Caco-2 (cell line): Measurements from ENCODE around the gene SPACA9. TPM values are rescaled to one million over a fixed set of nuclear protein-coding genes. Genes with fewer than 3 reads are reported as not detected.

Experiments used
- BruUV-seq: library from RNA; stranded (reverse); fragments of 400-500 nt; replicated peaks from 2 replicates; lab custom pipeline; 2021; lab: Mats Ljungman, UMichigan
- CTCF ChIA-PET: fragments of 300-600 bp; sonication (Branson Sonifier 250); formaldehyde crosslinking; loops from one replicate; lab custom pipeline; 2022; ENCODE audit warnings: antibody characterized with exemption; lab: Charles Lee
- POLR2A ChIA-PET: fragments of 300-600 bp; sonication (Branson Sonifier 250); formaldehyde crosslinking; loops from one replicate; lab custom pipeline; 2022; ENCODE audit warnings: antibody characterized with exemption; lab: Charles Lee
- DNase-seq, 2 experiments: peaks; one replicate each; pipeline versions ENCODE4 v3.0.0 to v3.0.0-alpha.2; 2020 to 2022
- H3K27me3 ChIP-seq: replicated peaks from 2 replicates; pipeline ENCODE4 v1.6.0; 2011; ENCODE audit warnings: low read length; ENCODE audit not compliant: control insufficient read depth, insufficient read depth
- H3K36me3 ChIP-seq: 2 replicates; pipeline ENCODE4 v1.5.1; 2011; ENCODE audit warnings: low read length; ENCODE audit not compliant: control insufficient read depth, insufficient read depth
- H3K4me1 ChIP-seq: fragments of 250-450 bp; sonication (Bioruptor Pico); 2 replicates; pipeline ENCODE4 v1.5.1; 2020; ENCODE audit warnings: mild to moderate bottlenecking
- H3K4me3 ChIP-seq: 2 replicates; pipeline ENCODE4 v1.5.1; 2011; ENCODE audit warnings: low read depth, mild to moderate bottlenecking, control low read depth, low read length
- H3K9me3 ChIP-seq: fragments of 250-450 bp; sonication (Bioruptor Pico); 2 replicates; pipeline ENCODE4 v1.5.1; 2020; ENCODE audit warnings: mild to moderate bottlenecking, moderate library complexity
- H3K27ac Mint-ChIP-seq: one replicate; pipeline ENCODE4 v1.8.0; 2022; ENCODE audit warnings: mixed read lengths; ENCODE audit not compliant: unreplicated experiment
- H3K27me3 Mint-ChIP-seq: one replicate; pipeline ENCODE4 v1.8.0; 2022; ENCODE audit warnings: mixed read lengths; ENCODE audit not compliant: insufficient read depth, unreplicated experiment
- H3K36me3 Mint-ChIP-seq: one replicate; pipeline ENCODE4 v1.8.0; 2022; ENCODE audit warnings: mild to moderate bottlenecking, mixed read lengths; ENCODE audit not compliant: insufficient read depth, unreplicated experiment
- H3K4me1 Mint-ChIP-seq: one replicate; pipeline ENCODE4 v1.8.0; 2022; ENCODE audit warnings: low read depth, mixed read lengths; ENCODE audit not compliant: unreplicated experiment
- H3K4me3 Mint-ChIP-seq: one replicate; pipeline ENCODE4 v1.8.0; 2022; ENCODE audit warnings: mild to moderate bottlenecking, moderate library complexity, mixed read lengths; ENCODE audit not compliant: unreplicated experiment
- H3K9me3 Mint-ChIP-seq: one replicate; pipeline ENCODE4 v1.8.0; 2022; ENCODE audit warnings: mixed read lengths; ENCODE audit not compliant: unreplicated experiment
- intact Hi-C: fragments of 100-400 bp; cut with micrococcal nuclease; formaldehyde crosslinking; loops from one replicate; pipeline ENCODE4 v1.10.0; 2022; ENCODE audit not compliant: unreplicated experiment
- total RNA-seq: library from RNA; stranded (reverse); gene quantifications from 2 replicates; pipeline ENCODE4 v1.2.3, GENCODE V29; 2022
- TF ChIP-seq, protein P1 (sequence below), 2 experiments: fragments of 200-600 bp in 1 of 2; IDR thresholded peaks; 1 replicate in 1 of 2; 2 replicates in 1 of 2; pipeline versions ENCODE4 v1.5.1 to v1.8.0; 2011 to 2022; ENCODE audit warnings: antibody characterized with exemption in 1 of 2, control low read depth in 1 of 2, inconsistent platforms in 1 of 2, low read depth in 1 of 2, low read length in 1 of 2, mild to moderate bottlenecking in 1 of 2, moderate library complexity in 1 of 2; ENCODE audit not compliant: insufficient read depth in 1 of 2, severe bottlenecking in 1 of 2, unreplicated experiment in 1 of 2

Gene SPACA9
- total RNA-seq, 1 experiment from 2014 or later, result 0.64 TPM

DNA sequence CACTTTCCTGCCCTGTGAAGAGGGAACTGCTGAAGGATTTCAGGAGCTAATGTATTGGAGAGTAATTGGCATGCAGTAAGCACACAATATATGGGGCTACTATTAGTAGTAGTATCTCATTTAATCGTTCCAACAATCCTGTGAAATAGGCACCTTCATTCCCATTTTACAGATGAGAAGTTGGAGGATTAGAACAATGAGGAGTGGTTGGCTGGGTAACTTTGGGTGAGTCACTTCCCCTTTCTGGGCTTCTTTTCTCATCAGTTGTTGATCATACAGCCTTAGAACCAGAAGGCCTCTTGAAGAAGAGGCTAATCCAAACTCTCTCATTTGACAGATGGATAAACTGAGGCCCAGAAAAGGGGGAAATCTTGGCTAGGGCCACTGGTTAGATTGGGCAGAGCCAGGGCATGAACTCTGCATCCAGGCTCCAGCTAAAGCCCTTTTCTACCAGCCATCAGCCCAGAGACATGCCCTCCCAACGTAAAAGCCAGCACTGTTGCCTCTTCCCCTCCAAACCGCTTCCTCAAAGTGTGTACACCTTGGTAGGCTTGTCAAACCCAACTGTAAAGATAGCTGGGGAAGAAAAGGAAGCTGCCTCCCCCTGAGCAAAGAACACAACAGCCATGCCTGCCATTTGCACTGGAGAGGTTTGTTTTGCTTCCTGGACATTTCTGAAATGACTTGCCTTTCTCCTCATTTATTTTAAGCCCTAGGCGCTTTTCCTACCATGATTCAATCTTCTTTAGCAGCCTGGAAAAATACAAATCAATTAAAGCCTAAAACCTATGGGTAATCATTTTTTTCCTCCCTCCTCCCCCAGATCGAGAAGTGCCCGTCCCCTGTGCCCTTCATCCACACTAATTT, 992 bp downstream of the SPACA9 start:
- no peak overlapping the region for H3K4me3 ChIP-seq
- POLR2A ChIA-PET, result no interaction called here
- Mint-ChIP-seq H3K9me3 (no peaks in the 10 kb centered on the region), H3K4me3 (peak overlapping the region; percentile 78), H3K27me3 (no peaks in the 10 kb centered on the region), H3K27ac (peak overlapping the region; percentile 29), H3K4me1 (no peaks in the 10 kb centered on the region), H3K36me3 (peaks cover 4% of the 10 kb centered on the region)
- no peak for DNase-seq
- intact Hi-C loops, result no loop called here
- CTCF ChIA-PET, result interaction anchor here (0.5 to 0.8 kb wide), 2 partner anchors 1186 to 1335 kb away, joined by 3 to 4 read pairs; no protein-coding TSS in a partner anchor
- no peaks in the 10 kb centered on the region for H3K9me3 ChIP-seq
- H3K27me3 ChIP-seq, result no peaks in the 10 kb centered on the region
- H3K4me1 ChIP-seq, result no peaks in the 10 kb centered on the region
- TF ChIP-seq, protein P1, sequence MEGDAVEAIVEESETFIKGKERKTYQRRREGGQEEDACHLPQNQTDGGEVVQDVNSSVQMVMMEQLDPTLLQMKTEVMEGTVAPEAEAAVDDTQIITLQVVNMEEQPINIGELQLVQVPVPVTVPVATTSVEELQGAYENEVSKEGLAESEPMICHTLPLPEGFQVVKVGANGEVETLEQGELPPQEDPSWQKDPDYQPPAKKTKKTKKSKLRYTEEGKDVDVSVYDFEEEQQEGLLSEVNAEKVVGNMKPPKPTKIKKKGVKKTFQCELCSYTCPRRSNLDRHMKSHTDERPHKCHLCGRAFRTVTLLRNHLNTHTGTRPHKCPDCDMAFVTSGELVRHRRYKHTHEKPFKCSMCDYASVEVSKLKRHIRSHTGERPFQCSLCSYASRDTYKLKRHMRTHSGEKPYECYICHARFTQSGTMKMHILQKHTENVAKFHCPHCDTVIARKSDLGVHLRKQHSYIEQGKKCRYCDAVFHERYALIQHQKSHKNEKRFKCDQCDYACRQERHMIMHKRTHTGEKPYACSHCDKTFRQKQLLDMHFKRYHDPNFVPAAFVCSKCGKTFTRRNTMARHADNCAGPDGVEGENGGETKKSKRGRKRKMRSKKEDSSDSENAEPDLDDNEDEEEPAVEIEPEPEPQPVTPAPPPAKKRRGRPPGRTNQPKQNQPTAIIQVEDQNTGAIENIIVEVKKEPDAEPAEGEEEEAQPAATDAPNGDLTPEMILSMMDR (IDR thresholded peaks at IDR 0.05; ENCODE audit: insufficient read depth in 1 of 2, low read depth in 1 of 2, low read length in 1 of 2, severe bottlenecking in 1 of 2, unreplicated experiment in 1 of 2), result no peak
- H3K36me3 ChIP-seq, result no peaks in the 10 kb centered on the region
- no TSS peak for BruUV-seq

DNA sequence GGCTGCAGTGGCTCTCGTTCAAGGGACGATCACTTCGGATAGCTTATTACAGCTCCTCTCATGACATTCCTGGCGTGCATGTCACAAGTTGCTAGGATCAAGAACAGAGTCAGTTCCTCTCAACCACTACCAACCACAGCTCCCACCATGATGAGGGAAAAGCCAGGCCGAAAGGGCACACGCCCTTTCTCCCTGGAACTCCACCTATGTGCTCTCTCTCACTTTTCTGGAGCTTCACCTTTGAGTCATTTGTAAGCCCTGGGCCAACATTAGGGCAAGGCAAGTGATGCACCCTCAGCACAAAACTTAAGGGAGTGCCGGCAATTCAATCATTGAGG, 1.6 kb downstream of the SPACA9 start:
- Mint-ChIP-seq H3K27ac (no peak overlapping the region), H3K4me1 (no peaks in the 10 kb centered on the region), H3K27me3 (no peaks in the 10 kb centered on the region), H3K36me3 (peaks cover 4% of the 10 kb centered on the region), H3K9me3 (no peaks in the 10 kb centered on the region), H3K4me3 (no peak overlapping the region)
- TF ChIP-seq, protein P1 (IDR thresholded peaks at IDR 0.05; ENCODE audit: insufficient read depth in 1 of 2, low read depth in 1 of 2, low read length in 1 of 2, severe bottlenecking in 1 of 2, unreplicated experiment in 1 of 2), result no peak
- no peak overlapping the region for H3K4me3 ChIP-seq
- no peaks in the 10 kb centered on the region for H3K4me1 ChIP-seq
- DNase-seq, result no peak
- no peaks in the 10 kb centered on the region for H3K9me3 ChIP-seq
- H3K27me3 ChIP-seq, result no peaks in the 10 kb centered on the region
- no peaks in the 10 kb centered on the region for H3K36me3 ChIP-seq
- POLR2A ChIA-PET, result no interaction called here
- intact Hi-C loops, result no loop called here
- no TSS peak for BruUV-seq
- CTCF ChIA-PET, result interaction anchor here (0.8 kb wide), 1 partner anchor 1187 kb away, joined by 4 read pairs; no protein-coding TSS in a partner anchor

DNA sequence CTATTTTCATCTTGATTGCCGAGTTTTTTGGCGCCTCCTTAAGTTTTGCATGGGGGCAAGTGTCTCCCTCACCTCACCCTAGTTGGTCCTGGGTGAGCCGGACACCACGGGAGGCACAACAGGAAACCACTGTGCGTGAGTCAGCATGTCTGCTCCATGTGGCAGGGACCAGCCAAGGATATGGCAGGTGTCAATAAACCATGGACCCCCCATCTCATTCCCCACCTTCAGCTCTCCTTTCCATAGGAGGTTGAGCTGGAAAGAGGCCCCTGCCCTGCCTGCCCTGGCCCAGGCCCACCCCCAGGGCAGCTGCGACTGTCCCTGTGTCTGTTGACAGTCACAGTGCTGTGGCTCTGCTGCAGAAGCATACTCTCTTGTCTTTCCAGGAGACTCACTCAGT, 3.1 kb downstream of the SPACA9 start:
- peaks cover 4% of the 10 kb centered on the region for H3K36me3 Mint-ChIP-seq
- H3K36me3 ChIP-seq, result no peaks in the 10 kb centered on the region
- CTCF ChIA-PET, result no interaction called here

More for the DNA sequence above, 3.1 kb downstream of the SPACA9 start:
- Histone ChIP-seq H3K4me3 (no peak overlapping the region), H3K27me3 (no peaks in the 10 kb centered on the region), H3K9me3 (no peaks in the 10 kb centered on the region), H3K4me1 (peaks cover 8% of the 10 kb centered on the region; the same call in 1 of the 2 replicates)
- Mint-ChIP-seq H3K27ac (no peak overlapping the region), H3K4me1 (no peaks in the 10 kb centered on the region), H3K9me3 (no peaks in the 10 kb centered on the region), H3K4me3 (no peak overlapping the region), H3K27me3 (no peaks in the 10 kb centered on the region)
- no peak for DNase-seq
- no TSS peak for BruUV-seq
- TF ChIP-seq, protein P1 (IDR thresholded peaks at IDR 0.05; ENCODE audit: insufficient read depth in 1 of 2, low read depth in 1 of 2, low read length in 1 of 2, severe bottlenecking in 1 of 2, unreplicated experiment in 1 of 2), result no peak
- POLR2A ChIA-PET, result no interaction called here
- intact Hi-C loops, result no loop called here
